Measurements from ENCODE around the gene CFAP46.
"Not testable (repeated sequence)": the region's sequence is repeated elsewhere in the genome, so short reads cannot be mapped to it uniquely, and the experiment has no call there.

The CFAP46 gene

GRCh38 chr10:132962623-132963429, 20.5 kb upstream of the CFAP46 start:
- peak; percentile 30 for DNase-seq

- peak; percentile 75 for DNase-seq
Observed at GRCh38 chr10:132961787-132962622, 19.6 kb upstream of the CFAP46 start.

GRCh38 chr10:132961420-132961786, 19.0 kb upstream of the CFAP46 start:
- DNase-seq = no peak

- no peak for DNase-seq
Observed at GRCh38 chr10:132960631-132961419, 18.5 kb upstream of the CFAP46 start.

- DNase-seq = no peak
Observed at GRCh38 chr10:132960071-132960472, 17.7 kb upstream of the CFAP46 start.

- DNase-seq = no peak
Observed at GRCh38 chr10:132959559-132959961, 17.2 kb upstream of the CFAP46 start.

GRCh38 chr10:132958883-132959558, 16.7 kb upstream of the CFAP46 start:
- no peak for DNase-seq

- DNase-seq = no peak
Observed at GRCh38 chr10:132957981-132958882, 15.9 kb upstream of the CFAP46 start.

GRCh38 chr10:132957131-132957530, 14.8 kb upstream of the CFAP46 start:
- no peak for DNase-seq

- DNase-seq = not testable (repeated sequence)
Observed at GRCh38 chr10:132956259-132956658, 13.9 kb upstream of the CFAP46 start.

- DNase-seq = no peak
Observed at GRCh38 chr10:132955479-132955878, 13.1 kb upstream of the CFAP46 start.

GRCh38 chr10:132953428-132953827, 11.1 kb upstream of the CFAP46 start:
- no peak for DNase-seq

- DNase-seq = no peak
Observed at GRCh38 chr10:132951926-132952325, 9.6 kb upstream of the CFAP46 start.

GRCh38 chr10:132948351-132948750, 6.0 kb upstream of the CFAP46 start:
- DNase-seq = no peak

- DNase-seq = no peak
Observed at GRCh38 chr10:132947843-132948242, 5.5 kb upstream of the CFAP46 start.

- no peak for DNase-seq
Observed at GRCh38 chr10:132946806-132947546, 4.6 kb upstream of the CFAP46 start.

GRCh38 chr10:132946311-132946710, 3.9 kb upstream of the CFAP46 start:
- no peak for DNase-seq

GRCh38 chr10:132945894-132946255, 3.5 kb upstream of the CFAP46 start:
- no peak for DNase-seq

GRCh38 chr10:132945125-132945893, 2.9 kb upstream of the CFAP46 start:
- DNase-seq = no peak

- no peak for DNase-seq
Observed at GRCh38 chr10:132944510-132944909, 2.1 kb upstream of the CFAP46 start.

Data from suppressor macrophage treated with lipopolysaccharide for 4 hours (primary cell).